HCT116 (cell line): ENCODE data around the gene TNFSF13B. TPM values are rescaled to one million over a fixed set of nuclear protein-coding genes. Genes with fewer than 3 reads are reported as not detected.

Experiments used
- ATAC-seq: fragments of 200-7000 bp; cut with Tn5 transposase; 2 replicates; pipeline ENCODE4 v1.9.1; 2020; ENCODE audit warnings: mild to moderate bottlenecking, moderate library complexity
- BruUV-seq: library from RNA; stranded (reverse); fragments of 400-500 nt; replicated peaks from 2 replicates; lab custom pipeline; 2021; lab: Mats Ljungman, UMichigan
- CTCF ChIA-PET: fragments of 300-600 bp; sonication (Branson Sonifier 250); formaldehyde crosslinking; loops from one replicate; lab custom pipeline; 2021; ENCODE audit warnings: antibody characterized with exemption; lab: Charles Lee
- POLR2A ChIA-PET: fragments of 300-600, 350-600 bp; sonication (Branson Sonifier 250); formaldehyde crosslinking; loops from one replicate; lab custom pipeline; 2021; ENCODE audit warnings: antibody characterized with exemption; lab: Charles Lee
- RAD21 ChIA-PET, 2 experiments: fragments of 300-600 bp; sonication (Branson Sonifier 250); formaldehyde crosslinking; loops; one replicate each; lab custom pipeline; 2023; ENCODE audit warnings: low total read pairs in 2 of 2; ENCODE audit not compliant: uncharacterized antibody in 2 of 2, unreplicated experiment in 2 of 2, low non-redundant PET in 1 of 2; lab: Charles Lee
- DNase-seq: peaks from one replicate; pipeline ENCODE4 v3.0.0-alpha.2; 2010; ENCODE audit warnings: low read depth, low spot score
- H2AFZ ChIP-seq: fragments of 200-600 bp; shearing (Covaris generic), sonication (generic); 2 replicates; pipeline ENCODE4 v1.6.1; 2017; ENCODE audit warnings: low read depth, mixed run types, mixed read lengths, antibody characterized with exemption, low read length; ENCODE audit not compliant: poor library complexity, severe bottlenecking
- H3K27ac ChIP-seq: 2 replicates; pipeline ENCODE4 v1.5.1; 2012; ENCODE audit warnings: low read depth, low read length
- H3K27me3 ChIP-seq: fragments of 200-600 bp; sonication (generic); 2 replicates; pipeline ENCODE4 v1.6.1; 2016; ENCODE audit warnings: mixed run types, low read length, mixed read lengths; ENCODE audit not compliant: insufficient read depth
- H3K36me3 ChIP-seq, 2 experiments: fragments of 200-500 bp in 1 of 2; fragments of 200-600 bp in 1 of 2; sonication (Bioruptor generic) in 1 of 2; sonication (generic) in 1 of 2; 2 replicates each; pipeline versions ENCODE4 v1.5.1 to v1.6.1; 2014 to 2016; ENCODE audit warnings: low read length in 2 of 2, inconsistent platforms in 1 of 2, mixed read lengths in 1 of 2, mixed run types in 1 of 2; ENCODE audit not compliant: insufficient read depth in 2 of 2, control insufficient read depth in 1 of 2
- H3K4me1 ChIP-seq, 2 experiments: fragments of 200-600 bp in 1 of 2; sonication (generic) in 1 of 2; 2 replicates each; pipeline versions ENCODE4 v1.5.1 to v1.6.1; 2012 to 2017; ENCODE audit warnings: low read length in 2 of 2, inconsistent platforms in 1 of 2, mild to moderate bottlenecking in 1 of 2, mixed read lengths in 1 of 2, mixed run types in 1 of 2, moderate library complexity in 1 of 2; ENCODE audit not compliant: insufficient read depth in 2 of 2, control insufficient read depth in 1 of 2
- H3K4me2 ChIP-seq: fragments of 200-600 bp; sonication (generic); 2 replicates; pipeline ENCODE4 v1.6.1; 2017; ENCODE audit warnings: mixed run types, low read length, mixed read lengths
- H3K4me3 ChIP-seq, 2 experiments: fragments of 200-600 bp in 1 of 2; sonication (generic) in 1 of 2; replicated peaks in 1 of 2; 2 replicates each; pipeline ENCODE4 v1.5.1; 2011 to 2016; ENCODE audit warnings: low read length in 2 of 2, control low read depth in 1 of 2, low read depth in 1 of 2, mild to moderate bottlenecking in 1 of 2, mixed read lengths in 1 of 2, mixed run types in 1 of 2
- H3K79me2 ChIP-seq: fragments of 200-600 bp; sonication (generic); 2 replicates; pipeline ENCODE4 v1.6.1; 2017; ENCODE audit warnings: mild to moderate bottlenecking, mixed run types, low read length, moderate library complexity, mixed read lengths; ENCODE audit not compliant: insufficient read depth
- H3K9ac ChIP-seq: fragments of 200-600 bp; sonication (generic); 2 replicates; pipeline ENCODE4 v1.6.1; 2016; ENCODE audit warnings: low read length, mixed read lengths
- H3K9me2 ChIP-seq: fragments of 200-600 bp; sonication (generic), shearing (Covaris generic); 2 replicates; pipeline ENCODE4 v1.6.1; 2017; ENCODE audit warnings: mixed run types, mild to moderate bottlenecking, moderate library complexity; ENCODE audit not compliant: insufficient read depth
- H3K9me3 ChIP-seq, 2 experiments: fragments of 200-500 bp in 1 of 2; fragments of 200-600 bp in 1 of 2; sonication (Bioruptor generic) in 1 of 2; sonication (generic) in 1 of 2; 2 replicates each; pipeline ENCODE4 v1.6.1; 2014 to 2017; ENCODE audit warnings: low read length in 2 of 2, mixed read lengths in 2 of 2, inconsistent platforms in 1 of 2, low read depth in 1 of 2, mild to moderate bottlenecking in 1 of 2, mixed run types in 1 of 2, moderate library complexity in 1 of 2; ENCODE audit not compliant: control insufficient read depth in 1 of 2, insufficient read depth in 1 of 2
- H4K20me1 ChIP-seq: fragments of 200-600 bp; sonication (generic), shearing (Covaris generic); 2 replicates; pipeline ENCODE4 v1.6.1; 2017; ENCODE audit warnings: mixed run types, mild to moderate bottlenecking, moderate library complexity; ENCODE audit not compliant: insufficient read depth
- EGR1 ChIP-seq: IDR thresholded peaks from 2 replicates; pipeline ENCODE4 v1.6.1; 2012; ENCODE audit warnings: low read depth
- EZH2 ChIP-seq: fragments of 200-600 bp; sonication (generic); IDR thresholded peaks from 2 replicates; pipeline ENCODE4 v1.6.1; 2017; ENCODE audit warnings: antibody characterized with exemption, mixed run types
- FOSL1 ChIP-seq: IDR thresholded peaks from 2 replicates; pipeline ENCODE4 v1.6.1; 2012; ENCODE audit warnings: low read depth
- JUND ChIP-seq: IDR thresholded peaks from 2 replicates; pipeline ENCODE4 v1.6.1; 2012
- MAX ChIP-seq: IDR thresholded peaks from 2 replicates; pipeline ENCODE4 v1.6.1; 2012
- POLR2AphosphoS5 ChIP-seq: IDR thresholded peaks from 2 replicates; pipeline ENCODE4 v1.6.1; 2011; ENCODE audit warnings: mild to moderate bottlenecking, low read depth, low read length, moderate library complexity
- RAD21 ChIP-seq: IDR thresholded peaks from 2 replicates; pipeline ENCODE4 v1.6.1; 2012; ENCODE audit warnings: low read depth, mild to moderate bottlenecking
- SIN3A ChIP-seq: IDR thresholded peaks from 2 replicates; pipeline ENCODE4 v1.6.1; 2012; ENCODE audit warnings: low read depth
- TCF7L2 ChIP-seq: IDR thresholded peaks from 2 replicates; pipeline ENCODE4 v1.7.0; 2011; ENCODE audit warnings: borderline replicate concordance, inconsistent platforms; ENCODE audit not compliant: insufficient read depth, insufficient read length; ENCODE audit errors: extremely low read depth
- ZFX ChIP-seq: fragments of 450-650 bp; IDR thresholded peaks from 2 replicates; pipeline ENCODE4 v1.6.1; 2017
- intact Hi-C: fragments of 100-400 bp; cut with micrococcal nuclease; formaldehyde crosslinking; loops from 2 replicates; pipeline ENCODE4 v1.10.0; 2022
- total RNA-seq: library from RNA; stranded (reverse); gene quantifications from one replicate; pipeline ENCODE4 v1.2.1, GENCODE V29; 2021; ENCODE audit not compliant: unreplicated experiment

TNFSF13B gene
- total RNA-seq, 1 experiment from 2014 or later: 1.3 TPM

GRCh38 chr13:108302279-108302678, 32.8 kb downstream of the TNFSF13B start:
- POLR2A ChIA-PET: no interaction called here
- intact Hi-C loops: no loop called here
- H3K9me2 ChIP-seq: no peaks in the 10 kb centered on the region
- ATAC-seq (no peak), DNase-seq (no peak)
- no peaks in the 10 kb centered on the region for H4K20me1 ChIP-seq
- H3K9me3 ChIP-seq: no peaks in the 10 kb centered on the region
- H3K27ac ChIP-seq: no peak overlapping the region
- CTCF ChIA-PET: no interaction called here
- no peak overlapping the region for H3K4me3 ChIP-seq
- no peak for TF ChIP-seq SIN3A
- TF ChIP-seq, all 23 proteins: peak for 0
- no peak overlapping the region for H3K4me2 ChIP-seq
- no peaks in the 10 kb centered on the region for H3K36me3 ChIP-seq
- no peak overlapping the region for H3K9ac ChIP-seq
- H3K4me1 ChIP-seq: no peaks in the 10 kb centered on the region
- H3K27me3 ChIP-seq: no peaks in the 10 kb centered on the region
- H2AFZ ChIP-seq: no peak overlapping the region
- H3K79me2 ChIP-seq: no peaks in the 10 kb centered on the region
- BruUV-seq: no TSS peak
- RAD21 ChIA-PET: no interaction called here

GRCh38 chr13:108304170-108305016, 34.9 kb downstream of the TNFSF13B start:
- ChIA-PET POLR2A (no interaction called here), RAD21 (no interaction called here), CTCF (no interaction called here)
- no peak for ATAC-seq
- BruUV-seq: no TSS peak
- H3K9me3 ChIP-seq: no peaks in the 10 kb centered on the region
- no peaks in the 10 kb centered on the region for H4K20me1 ChIP-seq
- no peaks in the 10 kb centered on the region for H3K9me2 ChIP-seq
- H3K79me2 ChIP-seq: no peaks in the 10 kb centered on the region
- H3K36me3 ChIP-seq: no peaks in the 10 kb centered on the region
- no peaks in the 10 kb centered on the region for H3K27me3 ChIP-seq
- no peaks in the 10 kb centered on the region for H3K4me1 ChIP-seq
- H2AFZ ChIP-seq: no peak overlapping the region
- H3K4me3 ChIP-seq: no peak overlapping the region
- no peak overlapping the region for H3K4me2 ChIP-seq
- intact Hi-C loops: no loop called here
- H3K9ac ChIP-seq: no peak overlapping the region
- H3K27ac ChIP-seq: no peak overlapping the region
- DNase-seq: no peak
- TF ChIP-seq ZFX: no peak
- TF ChIP-seq RAD21: no peak
- TF ChIP-seq MAX: no peak
- no peak for TF ChIP-seq EZH2
- no peak for TF ChIP-seq TCF7L2
- no peak for TF ChIP-seq POLR2AphosphoS5
- TF ChIP-seq FOSL1: no peak
- TF ChIP-seq EGR1: no peak
- no peak for TF ChIP-seq JUND
